ENCODE results near the gene ATP10B. TPM values are rescaled to one million over a fixed set of nuclear protein-coding genes. Genes with fewer than 3 reads are reported as not detected.

The ATP10B gene
- total RNA-seq, 4 donors from 2014 or later: 9.0 to 45.9 (median 13.9) TPM

DNA sequence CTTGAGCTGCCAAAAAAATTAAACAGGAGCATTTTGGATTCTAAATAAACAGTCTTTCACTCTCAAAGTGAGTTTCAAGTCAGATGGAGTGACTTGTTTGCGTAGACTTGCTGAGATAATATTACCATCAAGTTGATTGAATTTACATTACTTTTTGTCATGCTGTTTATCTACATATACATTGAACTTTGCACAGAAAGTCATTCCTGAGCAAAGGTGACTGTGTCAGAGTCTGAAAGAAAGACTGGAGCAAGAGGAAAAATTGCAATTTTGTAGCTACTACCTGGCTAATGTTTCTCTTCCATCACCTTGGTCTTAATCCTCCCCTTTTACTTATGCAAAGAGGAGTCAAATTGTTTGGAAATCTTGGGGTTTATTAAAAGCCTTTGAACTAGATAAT, 251.0 kb downstream of the ATP10B start:
- WGBS, 2 donors: 83 to 92% methylated on average over 1 of the region's 1 CpG

GRCh38 chr5:160573318-160573717, 278.7 kb downstream of the ATP10B start:
- H3K27me3 ChIP-seq: no peaks in the 10 kb centered on the region
- H3K9me3 ChIP-seq: peaks cover 0 to 6% (median 0%) of the 10 kb centered on the region in 4 donors
- no peak overlapping the region for H3K4me3 ChIP-seq
- no peak for TF ChIP-seq EP300 (IDR thresholded peaks at IDR 0.05)
- TF ChIP-seq CTCF (IDR thresholded peaks at IDR 0.05): no peak
- no peak for TF ChIP-seq POLR2A (IDR thresholded peaks at IDR 0.05)
- peaks cover 0 to 62% (median 0%) of the 10 kb centered on the region in 3 donors for H3K36me3 ChIP-seq
- H3K4me1 ChIP-seq: no peaks in the 10 kb centered on the region
- DNase-seq (ENCODE audit: low spot score in 2 of 2): no peak
- H3K27ac ChIP-seq: no peak overlapping the region
- 94 to 98% methylated on average over 3 of the region's 3 CpGs for WGBS, 2 donors

More for the DNA sequence above, 251.0 kb downstream of the ATP10B start:
- no peak for DNase-seq (ENCODE audit: low spot score in 2 of 2)
- Histone ChIP-seq H3K36me3 (peaks cover 0 to 30% (median 5%) of the 10 kb centered on the region in 3 donors), H3K4me1 (no peaks in the 10 kb centered on the region), H3K27me3 (no peaks in the 10 kb centered on the region), H3K9me3 (no peaks in the 10 kb centered on the region), H3K4me3 (no peak overlapping the region), H3K27ac (no peak overlapping the region)
- TF ChIP-seq EP300 (IDR thresholded peaks at IDR 0.05) (no peak), POLR2A (IDR thresholded peaks at IDR 0.05) (no peak), CTCF (IDR thresholded peaks at IDR 0.05) (no peak)

DNA sequence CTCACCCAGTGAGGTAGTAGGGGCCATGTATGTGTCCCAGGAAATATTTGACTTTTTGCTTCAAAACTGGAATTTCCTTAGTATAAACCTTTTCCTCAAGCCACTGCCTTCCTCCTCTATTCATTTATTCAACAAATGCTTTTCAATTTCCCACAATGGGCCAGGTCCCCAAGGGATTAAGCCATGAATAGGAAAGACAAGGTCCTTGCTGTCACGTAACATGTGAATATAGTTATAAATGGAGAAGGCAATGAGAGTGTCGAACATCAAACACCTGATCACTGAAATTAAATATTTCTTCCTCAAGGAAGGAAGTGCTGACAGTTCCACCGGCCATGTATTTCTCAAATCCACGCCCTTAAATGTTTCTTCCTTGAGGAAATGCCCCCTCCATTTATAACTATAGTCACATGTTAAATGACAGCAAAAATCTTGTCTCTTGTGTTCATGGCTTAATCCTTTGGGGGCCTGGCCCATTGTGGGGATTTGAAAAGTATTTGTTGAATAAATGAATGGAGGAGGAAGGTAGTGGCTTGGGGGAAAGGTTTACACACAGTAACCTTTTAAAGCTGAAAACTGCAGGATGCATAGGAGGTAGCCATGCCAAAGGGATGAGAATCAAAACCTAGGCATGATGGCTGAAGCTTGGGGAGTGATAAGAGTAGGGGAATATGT, 284.8 kb downstream of the ATP10B start:
- no peak overlapping the region for H3K27ac ChIP-seq
- H3K36me3 ChIP-seq: peaks cover 0 to 63% (median 0%) of the 10 kb centered on the region in 3 donors
- TF ChIP-seq CTCF (IDR thresholded peaks at IDR 0.05): no peak
- TF ChIP-seq POLR2A (IDR thresholded peaks at IDR 0.05): no peak
- no peak for TF ChIP-seq EP300 (IDR thresholded peaks at IDR 0.05)
- H3K4me3 ChIP-seq: no peak overlapping the region
- no peaks in the 10 kb centered on the region for H3K4me1 ChIP-seq
- H3K27me3 ChIP-seq: no peaks in the 10 kb centered on the region
- no peaks in the 10 kb centered on the region for H3K9me3 ChIP-seq
- DNase-seq (ENCODE audit: low spot score in 2 of 2): no peak
- WGBS, 2 donors: 91% methylated on average over 4 of the region's 4 CpGs

DNA sequence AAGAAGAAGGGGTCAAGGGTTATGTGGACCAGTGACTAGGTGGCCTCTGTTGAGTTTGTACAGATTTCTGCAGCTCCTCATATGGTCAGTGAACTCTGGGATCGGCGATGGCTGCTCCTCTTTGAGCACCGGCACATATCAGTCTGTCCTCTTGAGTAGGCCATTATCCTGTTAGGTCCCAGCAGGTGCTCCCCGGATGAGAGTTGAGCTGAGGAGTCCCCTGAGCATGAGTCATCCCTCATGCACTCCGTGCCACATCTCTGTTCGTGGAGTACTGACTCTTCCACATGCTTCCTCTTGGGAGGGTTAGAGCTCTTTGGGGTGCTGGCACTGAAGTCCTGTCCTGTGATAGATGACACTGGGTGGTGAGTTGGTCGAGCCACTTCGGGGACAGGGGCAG, 286.6 kb downstream of the ATP10B start:
- no peak overlapping the region for H3K27ac ChIP-seq
- peaks cover 0 to 62% (median 0%) of the 10 kb centered on the region in 3 donors for H3K36me3 ChIP-seq
- 80 to 82% methylated on average over 8 of the region's 8 CpGs for WGBS, 2 donors
- no peaks in the 10 kb centered on the region for H3K27me3 ChIP-seq
- H3K4me3 ChIP-seq: no peak overlapping the region
- TF ChIP-seq CTCF (IDR thresholded peaks at IDR 0.05): no peak
- TF ChIP-seq POLR2A (IDR thresholded peaks at IDR 0.05): no peak
- TF ChIP-seq EP300 (IDR thresholded peaks at IDR 0.05): no peak
- no peaks in the 10 kb centered on the region for H3K9me3 ChIP-seq
- H3K4me1 ChIP-seq: no peaks in the 10 kb centered on the region
- no peak for DNase-seq (ENCODE audit: low spot score in 2 of 2)

DNA sequence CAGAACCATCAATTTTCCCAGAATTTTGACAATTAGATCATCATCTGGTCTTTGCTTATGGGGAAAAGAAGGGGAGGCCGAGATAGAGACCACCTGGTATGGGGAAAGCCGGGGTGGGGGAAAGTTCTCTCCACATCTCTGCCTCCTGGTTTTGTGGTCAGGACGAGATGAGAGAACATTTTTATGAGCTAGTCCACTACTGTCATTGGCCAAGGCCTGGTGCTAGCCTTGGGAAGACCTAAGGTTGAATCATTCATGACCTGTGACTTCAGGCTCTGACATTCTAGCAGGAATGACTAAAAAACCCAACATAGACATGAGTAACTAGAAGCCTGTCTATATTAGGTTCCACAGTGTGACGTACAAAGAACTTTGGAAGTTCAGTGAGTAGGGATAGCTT, 295.2 kb downstream of the ATP10B start:
- Histone ChIP-seq H3K4me1 (no peaks in the 10 kb centered on the region), H3K27me3 (no peaks in the 10 kb centered on the region), H3K9me3 (no peaks in the 10 kb centered on the region), H3K4me3 (no peak overlapping the region), H3K27ac (no peak overlapping the region), H3K36me3 (peaks cover 0 to 2% (median 0%) of the 10 kb centered on the region in 3 donors)
- no peak for DNase-seq (ENCODE audit: low spot score in 2 of 2)
- WGBS, 2 donors: 77 to 82% methylated on average over 4 of the region's 4 CpGs
- TF ChIP-seq POLR2A (IDR thresholded peaks at IDR 0.05) (no peak), CTCF (IDR thresholded peaks at IDR 0.05) (no peak), EP300 (IDR thresholded peaks at IDR 0.05) (no peak)

Measured in tibial nerve (tissue), 4 donors.